Natural killer cell (primary cell): Measurements from ENCODE around the gene PLVAP. TPM values are rescaled to one million over a fixed set of nuclear protein-coding genes. Genes with fewer than 3 reads are reported as not detected.

ENCODE experiments used
- ATAC-seq, 3 donors: fragments of 150-1000 bp in 2 of 3; fragments of 200-7000 bp in 1 of 3; cut with Tn5 transposase; 1 replicate in 1 of 3; 2 replicates in 2 of 3; pipeline ENCODE4 v1.10.0; 2021; ENCODE audit warnings: mild to moderate bottlenecking in 2 of 3, moderate library complexity in 2 of 3
- DNase-seq, 2 donors: peaks; one replicate each; pipeline versions ENCODE4 v3.0.0 to v3.0.0-alpha.2; 2013 to 2021; ENCODE audit warnings: mixed read lengths in 1 of 2
- H3K27ac ChIP-seq: one replicate; pipeline ENCODE4 v1.5.1; 2013; ENCODE audit warnings: mild to moderate bottlenecking, low read length
- H3K27me3 ChIP-seq: one replicate; pipeline ENCODE4 v1.6.1; 2013; ENCODE audit warnings: low read length; ENCODE audit not compliant: control insufficient read depth, insufficient read depth
- H3K36me3 ChIP-seq: one replicate; pipeline ENCODE4 v1.6.1; 2013; ENCODE audit warnings: low read length; ENCODE audit not compliant: control insufficient read depth, insufficient read depth
- H3K4me1 ChIP-seq: one replicate; pipeline ENCODE4 v1.6.1; 2013; ENCODE audit warnings: low read length; ENCODE audit not compliant: control insufficient read depth, insufficient read depth
- H3K4me3 ChIP-seq: one replicate; pipeline ENCODE4 v1.5.1; 2013; ENCODE audit warnings: low read length
- H3K9me3 ChIP-seq: one replicate; pipeline ENCODE4 v1.6.1; 2013; ENCODE audit warnings: low read length; ENCODE audit not compliant: control insufficient read depth, insufficient read depth
- H3K27ac Mint-ChIP-seq, 2 donors: one replicate each; pipeline ENCODE4 v1.8.0; 2022; ENCODE audit warnings: mild to moderate bottlenecking in 2 of 2, mixed read lengths in 2 of 2, moderate library complexity in 1 of 2
- H3K27me3 Mint-ChIP-seq, 2 donors: one replicate each; pipeline ENCODE4 v1.8.0; 2022; ENCODE audit warnings: low read depth in 2 of 2, mixed read lengths in 2 of 2
- H3K36me3 Mint-ChIP-seq: one replicate; pipeline ENCODE4 v1.8.0; 2022; ENCODE audit warnings: mixed read lengths
- H3K4me1 Mint-ChIP-seq, 2 donors: one replicate each; pipeline ENCODE4 v1.8.0; 2022; ENCODE audit warnings: mixed read lengths in 2 of 2
- H3K4me3 Mint-ChIP-seq: one replicate; pipeline ENCODE4 v1.8.0; 2022; ENCODE audit warnings: mild to moderate bottlenecking, moderate library complexity, mixed read lengths
- H3K9me3 Mint-ChIP-seq, 2 donors: one replicate each; pipeline ENCODE4 v1.8.0; 2022; ENCODE audit warnings: mixed read lengths in 2 of 2
- CTCF ChIP-seq: fragments of 200-600 bp; IDR thresholded peaks from one replicate; pipeline ENCODE4 v1.8.0; 2022; ENCODE audit warnings: antibody characterized with exemption
- WGBS: methylation state at CpG from one replicate; pipeline ENCODE4 v1.1.7; 2013; ENCODE audit warnings: missing lambda C conversion rate; ENCODE audit not compliant: insufficient coverage; 5-methylcytosine and 5-hydroxymethylcytosine counted together
- intact Hi-C: fragments of 100-400 bp; cut with micrococcal nuclease; formaldehyde crosslinking; loops from one replicate; pipeline ENCODE4 v1.14.2; 2022
- total RNA-seq, 4 donors: library from RNA; stranded (reverse); fragments of 120-200 nt in 1 of 4; gene quantifications; one replicate each; pipeline versions ENCODE4 v1.2.3 to v1.2.4, GENCODE V29; 2013 to 2022

The PLVAP gene
- total RNA-seq, 3 donors from 2014 or later (not counting 1 experiment from before 2014, with no cell fraction given): 0.33 to 0.53 TPM; not detected in 1

- Histone ChIP-seq H3K9me3 (no peaks in the 10 kb centered on the region), H3K36me3 (peaks cover 9% of the 10 kb centered on the region), H3K4me3 (no peak overlapping the region), H3K27me3 (no peaks in the 10 kb centered on the region), H3K4me1 (peaks cover 24% of the 10 kb centered on the region), H3K27ac (no peak overlapping the region)
- no peak overlapping the region for H3K4me3 Mint-ChIP-seq
- WGBS: 95% methylated on average over 15 of the region's 15 CpGs
- peaks cover 13 to 26% of the 10 kb centered on the region in 2 donors for H3K4me1 Mint-ChIP-seq
- no peaks in the 10 kb centered on the region for H3K36me3 Mint-ChIP-seq
- no peak for DNase-seq
- no peak overlapping the region for H3K27ac Mint-ChIP-seq
- no peak for ATAC-seq
- intact Hi-C loops: no loop called here
- TF ChIP-seq CTCF: no peak
- no peaks in the 10 kb centered on the region for H3K9me3 Mint-ChIP-seq
- no peaks in the 10 kb centered on the region for H3K27me3 Mint-ChIP-seq
Observed at GRCh38 chr19:17341386-17341785, 35.8 kb downstream of the PLVAP start.

DNA sequence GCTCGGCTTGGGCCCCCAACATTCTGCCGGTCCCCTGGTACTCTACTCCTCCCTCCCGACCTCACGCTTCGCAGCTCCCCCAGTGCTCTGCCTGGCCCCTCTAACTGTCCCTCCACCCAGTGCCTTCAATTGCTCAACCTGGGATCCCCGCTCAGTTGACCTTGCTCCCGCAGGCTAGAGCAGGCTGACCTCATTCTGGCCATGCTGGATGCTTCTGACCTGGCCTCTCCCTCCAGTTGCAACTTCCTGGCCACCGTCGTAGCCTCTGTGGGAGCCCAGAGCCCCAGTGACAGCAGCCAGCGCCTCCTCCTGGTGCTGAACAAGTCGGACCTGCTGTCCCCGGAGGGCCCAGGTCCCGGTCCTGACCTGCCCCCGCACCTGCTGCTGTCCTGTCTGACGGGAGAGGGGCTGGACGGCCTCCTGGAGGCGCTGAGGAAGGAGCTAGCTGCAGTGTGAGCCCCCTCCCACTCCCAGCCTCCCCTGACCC is 36.2 kb downstream of the PLVAP start:
- ATAC-seq: no peak
- H3K36me3 ChIP-seq: peaks cover 9% of the 10 kb centered on the region
- H3K27me3 ChIP-seq: no peaks in the 10 kb centered on the region
- no peak overlapping the region for H3K4me3 ChIP-seq
- no peaks in the 10 kb centered on the region for H3K27me3 Mint-ChIP-seq
- DNase-seq: no peak
- no peak overlapping the region for H3K4me3 Mint-ChIP-seq
- no peak overlapping the region for H3K27ac Mint-ChIP-seq
- no peaks in the 10 kb centered on the region for H3K9me3 ChIP-seq
- peaks cover 15 to 23% of the 10 kb centered on the region in 2 donors for H3K4me1 Mint-ChIP-seq
- H3K27ac ChIP-seq: no peak overlapping the region
- no peak for TF ChIP-seq CTCF
- H3K36me3 Mint-ChIP-seq: no peaks in the 10 kb centered on the region
- H3K9me3 Mint-ChIP-seq: no peaks in the 10 kb centered on the region
- peaks cover 22% of the 10 kb centered on the region for H3K4me1 ChIP-seq
- intact Hi-C loops: no loop called here
- 92% methylated on average over 17 of the region's 17 CpGs for WGBS

GRCh38 chr19:17340302-17340870 is 36.8 kb downstream of the PLVAP start:
- DNase-seq (no peak), ATAC-seq (no peak)
- no peak overlapping the region for H3K27ac ChIP-seq
- H3K36me3 ChIP-seq: peaks cover 9% of the 10 kb centered on the region
- Mint-ChIP-seq H3K9me3 (no peaks in the 10 kb centered on the region), H3K27me3 (no peaks in the 10 kb centered on the region), H3K36me3 (no peaks in the 10 kb centered on the region), H3K4me3 (no peak overlapping the region), H3K27ac (no peak overlapping the region), H3K4me1 (peaks cover 15 to 22% of the 10 kb centered on the region in 2 donors)
- no peaks in the 10 kb centered on the region for H3K27me3 ChIP-seq
- 95% methylated on average over 21 of the region's 21 CpGs for WGBS
- H3K9me3 ChIP-seq: no peaks in the 10 kb centered on the region
- TF ChIP-seq CTCF: no peak
- H3K4me3 ChIP-seq: no peak overlapping the region
- H3K4me1 ChIP-seq: peaks cover 23% of the 10 kb centered on the region
- intact Hi-C loops: no loop called here
